Smooth muscle cell (in vitro differentiated cells): ENCODE data around the gene KLRF1. TPM values are rescaled to one million over a fixed set of nuclear protein-coding genes. Genes with fewer than 3 reads are reported as not detected.

Source experiments
- DNase-seq: peaks from one replicate; lab custom pipeline; 2025; ENCODE audit not compliant: unreplicated experiment; lab: John Stamatoyannopoulos, UW
- H2AFZ ChIP-seq: fragments of 200-600 bp; sonication (generic); 2 replicates; pipeline ENCODE4 v1.6.0; 2016; ENCODE audit warnings: antibody characterized with exemption, low read depth, mild to moderate bottlenecking
- H3F3A ChIP-seq: fragments of 200-600 bp; sonication (generic); 2 replicates; pipeline ENCODE4 v1.6.0; 2017; ENCODE audit warnings: antibody characterized with exemption, low read depth
- H3K27ac ChIP-seq: fragments of 200-600 bp; sonication (generic); 2 replicates; pipeline ENCODE4 v1.5.1; 2016; ENCODE audit warnings: low read depth, mild to moderate bottlenecking
- H3K27me3 ChIP-seq: fragments of 200-600 bp; sonication (generic); 2 replicates; pipeline ENCODE4 v1.6.1; 2016; ENCODE audit warnings: low read depth, mild to moderate bottlenecking
- H3K36me3 ChIP-seq: fragments of 200-600 bp; sonication (generic); 2 replicates; pipeline ENCODE4 v1.5.1; 2016; ENCODE audit warnings: low read depth
- H3K4me1 ChIP-seq: fragments of 200-600 bp; sonication (generic); 2 replicates; pipeline ENCODE4 v1.5.1; 2016; ENCODE audit warnings: low read depth
- H3K4me2 ChIP-seq: fragments of 200-600 bp; sonication (generic); 2 replicates; pipeline ENCODE4 v1.6.0; 2016; ENCODE audit warnings: mild to moderate bottlenecking
- H3K4me3 ChIP-seq: fragments of 200-600 bp; sonication (generic); 2 replicates; pipeline ENCODE4 v1.5.1; 2016; ENCODE audit warnings: mild to moderate bottlenecking
- H3K79me2 ChIP-seq: fragments of 200-600 bp; sonication (generic); 2 replicates; pipeline ENCODE4 v1.6.0; 2016; ENCODE audit warnings: low read depth, mild to moderate bottlenecking
- H3K9ac ChIP-seq: fragments of 200-600 bp; sonication (generic); 2 replicates; pipeline ENCODE4 v1.6.0; 2016; ENCODE audit warnings: low read depth
- H3K9me3 ChIP-seq: fragments of 200-600 bp; sonication (generic); replicated peaks from 2 replicates; pipeline ENCODE4 v1.5.1; 2016; ENCODE audit warnings: low read depth
- H4K20me1 ChIP-seq: fragments of 200-600 bp; sonication (generic); 2 replicates; pipeline ENCODE4 v1.6.0; 2016; ENCODE audit warnings: low read depth
- WGBS: methylation state at CpG from one replicate; pipeline ENCODE4 v1.1.7; 2016; ENCODE audit warnings: low lambda C conversion rate; 5-methylcytosine and 5-hydroxymethylcytosine counted together
- polyA plus RNA-seq: library from polyadenylated mRNA; unstranded; fragments of >200 nt; fragmentation: Nextera tagmentation; extraction: Ambion mirVana; gene quantifications from 2 replicates; pipeline ENCODE4 v1.2.1, GENCODE V29; 2016
- total RNA-seq: library from RNA; depleted of rRNA; stranded (reverse); fragments of >200 nt; gene quantifications from 2 replicates; pipeline ENCODE4 v1.2.3, GENCODE V29; 2014
- TF ChIP-seq, protein P1 (sequence below): fragments of 200-600 bp; sonication (generic); IDR thresholded peaks from 2 replicates; pipeline ENCODE4 v1.5.1; 2017; ENCODE audit warnings: borderline replicate concordance, mild to moderate bottlenecking, antibody characterized with exemption; ENCODE audit not compliant: insufficient read depth, poor library complexity, severe bottlenecking

Gene KLRF1
- total and polyA plus RNA-seq, 2 experiments from 2014 or later = not detected

DNA sequence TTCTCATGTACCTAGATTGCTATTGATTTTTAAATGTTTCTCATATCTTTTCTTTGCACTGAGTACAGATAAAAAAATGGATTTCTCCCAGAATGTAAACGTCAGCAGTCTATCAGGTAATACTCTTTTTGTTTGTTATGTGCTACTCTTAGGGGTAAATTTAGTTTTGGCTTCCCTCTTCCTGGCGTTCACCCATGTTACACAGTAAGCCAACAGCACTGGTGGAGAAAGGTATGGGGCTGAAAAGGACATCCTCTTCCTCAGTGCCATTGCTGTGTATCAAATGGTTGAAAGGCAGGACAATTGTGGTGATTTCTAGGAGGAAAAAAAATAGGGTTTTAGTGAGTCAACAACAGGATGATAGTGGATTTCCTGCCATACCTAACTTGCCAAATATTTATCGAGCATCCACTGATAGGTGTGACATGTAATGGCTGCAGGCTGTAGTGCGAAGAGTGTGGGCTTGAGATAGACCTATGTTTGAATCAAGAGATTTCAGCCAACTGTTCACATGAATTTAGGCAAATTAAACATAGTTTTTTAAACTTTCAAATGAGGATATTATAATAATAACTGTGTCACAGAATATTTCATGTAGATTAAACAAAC is 61.5 kb downstream of the KLRF1 start:
- Histone ChIP-seq H2AFZ (no peak overlapping the region), H3K4me3 (no peak overlapping the region), H3K9me3 (no peaks in the 10 kb centered on the region), H3F3A (no peaks in the 10 kb centered on the region), H3K9ac (no peak overlapping the region), H3K27ac (no peak overlapping the region), H3K79me2 (no peaks in the 10 kb centered on the region), H3K36me3 (no peaks in the 10 kb centered on the region), H4K20me1 (peaks cover 19% of the 10 kb centered on the region), H3K27me3 (no peaks in the 10 kb centered on the region), H3K4me2 (no peak overlapping the region), H3K4me1 (no peaks in the 10 kb centered on the region)
- TF ChIP-seq, protein P1, sequence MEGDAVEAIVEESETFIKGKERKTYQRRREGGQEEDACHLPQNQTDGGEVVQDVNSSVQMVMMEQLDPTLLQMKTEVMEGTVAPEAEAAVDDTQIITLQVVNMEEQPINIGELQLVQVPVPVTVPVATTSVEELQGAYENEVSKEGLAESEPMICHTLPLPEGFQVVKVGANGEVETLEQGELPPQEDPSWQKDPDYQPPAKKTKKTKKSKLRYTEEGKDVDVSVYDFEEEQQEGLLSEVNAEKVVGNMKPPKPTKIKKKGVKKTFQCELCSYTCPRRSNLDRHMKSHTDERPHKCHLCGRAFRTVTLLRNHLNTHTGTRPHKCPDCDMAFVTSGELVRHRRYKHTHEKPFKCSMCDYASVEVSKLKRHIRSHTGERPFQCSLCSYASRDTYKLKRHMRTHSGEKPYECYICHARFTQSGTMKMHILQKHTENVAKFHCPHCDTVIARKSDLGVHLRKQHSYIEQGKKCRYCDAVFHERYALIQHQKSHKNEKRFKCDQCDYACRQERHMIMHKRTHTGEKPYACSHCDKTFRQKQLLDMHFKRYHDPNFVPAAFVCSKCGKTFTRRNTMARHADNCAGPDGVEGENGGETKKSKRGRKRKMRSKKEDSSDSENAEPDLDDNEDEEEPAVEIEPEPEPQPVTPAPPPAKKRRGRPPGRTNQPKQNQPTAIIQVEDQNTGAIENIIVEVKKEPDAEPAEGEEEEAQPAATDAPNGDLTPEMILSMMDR = no peak
- DNase-seq = no peak
- 74% methylated on average over 4 of the region's 4 CpGs for WGBS

Other genes with a start within 250 kb of the KLRF1 start
- not detected in 2 replicates for gene KLRB1, start 219.6 kb upstream of the KLRF1 start, total RNA-seq
- gene KLRB1, start 219.6 kb upstream of the KLRF1 start, polyA plus RNA-seq = not detected in 2 replicates
- 4.3 and 5.8 TPM in 2 replicates for gene CLEC2D, start 157.8 kb upstream of the KLRF1 start, total RNA-seq
- 2.2 and 5.2 TPM in 2 replicates for gene CLEC2D, start 157.8 kb upstream of the KLRF1 start, polyA plus RNA-seq
- not detected in 2 replicates for gene CLECL1, start 94.4 kb upstream of the KLRF1 start, total RNA-seq
- not detected in 2 replicates for gene CLECL1, start 94.4 kb upstream of the KLRF1 start, polyA plus RNA-seq
- 0.13 TPM in 1 of 2 replicates, not detected in the other for gene CD69, start 66.6 kb upstream of the KLRF1 start, total RNA-seq
- gene CD69, start 66.6 kb upstream of the KLRF1 start, polyA plus RNA-seq = not detected in 2 replicates
- 13.6 and 14.0 TPM in 2 replicates for gene CLEC2B, start 41.9 kb downstream of the KLRF1 start, total RNA-seq
- 8.0 and 12.0 TPM in 2 replicates for gene CLEC2B, start 41.9 kb downstream of the KLRF1 start, polyA plus RNA-seq
- gene KLRF2, start 54.0 kb downstream of the KLRF1 start, total RNA-seq = not detected in 2 replicates
- 0.43 TPM in 1 of 2 replicates, not detected in the other for gene KLRF2, start 54.0 kb downstream of the KLRF1 start, polyA plus RNA-seq
- not detected in 2 replicates for gene CLEC2A, start 104.9 kb downstream of the KLRF1 start, total RNA-seq
- gene CLEC2A, start 104.9 kb downstream of the KLRF1 start, polyA plus RNA-seq = 0.67 and 1.7 TPM in 2 replicates
- 1.2 and 2.3 TPM in 2 replicates for gene CLEC12A, start 143.9 kb downstream of the KLRF1 start, total RNA-seq
- gene CLEC12A, start 143.9 kb downstream of the KLRF1 start, polyA plus RNA-seq = 0.40 and 1.7 TPM in 2 replicates
- gene CLEC1B, start 171.6 kb downstream of the KLRF1 start, total RNA-seq = 2.5 and 2.9 TPM in 2 replicates
- gene CLEC1B, start 171.6 kb downstream of the KLRF1 start, polyA plus RNA-seq = 2.8 and 4.1 TPM in 2 replicates
- gene CLEC12B, start 183.1 kb downstream of the KLRF1 start, total RNA-seq = not detected in 2 replicates
- gene CLEC12B, start 183.1 kb downstream of the KLRF1 start, polyA plus RNA-seq = not detected in 2 replicates
- gene CLEC9A, start 203.2 kb downstream of the KLRF1 start, total RNA-seq = not detected in 2 replicates
- gene CLEC9A, start 203.2 kb downstream of the KLRF1 start, polyA plus RNA-seq = not detected in 2 replicates